Fibroblast of skin of scalp (primary cell): Measurements from ENCODE around the gene CALY.
A peak's percentile ranks its signal among the peaks of the same experiment; 100 is the strongest.

Source experiments
- DNase-seq: peaks from one replicate; pipeline ENCODE4 v3.0.0-alpha.2; 2013

CALY gene

DNA sequence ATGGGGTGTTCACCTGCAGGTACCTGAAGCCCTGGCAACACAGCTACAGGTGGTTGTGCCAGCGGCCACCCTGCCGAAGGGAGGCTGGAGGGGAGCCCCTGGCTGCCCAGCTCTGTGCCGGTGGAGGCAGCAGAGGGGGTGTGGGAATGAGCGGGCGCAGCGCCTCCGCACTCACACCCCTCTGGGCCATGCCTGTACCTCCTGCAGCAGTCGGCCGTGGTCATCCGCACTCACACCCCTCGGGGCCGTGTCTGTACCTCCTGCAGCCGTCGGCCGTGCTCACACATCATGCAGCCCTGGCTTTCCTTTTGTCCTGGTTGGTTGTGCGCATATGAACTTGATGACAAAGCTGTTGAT, 26.3 kb downstream of the CALY start:
- no peak for DNase-seq

- DNase-seq = no peak
Measured at GRCh38 chr10:133309720-133310398, 26.8 kb downstream of the CALY start.

- DNase-seq = peak; percentile 90
Measured at GRCh38 chr10:133309100-133309719, 27.5 kb downstream of the CALY start.

DNA sequence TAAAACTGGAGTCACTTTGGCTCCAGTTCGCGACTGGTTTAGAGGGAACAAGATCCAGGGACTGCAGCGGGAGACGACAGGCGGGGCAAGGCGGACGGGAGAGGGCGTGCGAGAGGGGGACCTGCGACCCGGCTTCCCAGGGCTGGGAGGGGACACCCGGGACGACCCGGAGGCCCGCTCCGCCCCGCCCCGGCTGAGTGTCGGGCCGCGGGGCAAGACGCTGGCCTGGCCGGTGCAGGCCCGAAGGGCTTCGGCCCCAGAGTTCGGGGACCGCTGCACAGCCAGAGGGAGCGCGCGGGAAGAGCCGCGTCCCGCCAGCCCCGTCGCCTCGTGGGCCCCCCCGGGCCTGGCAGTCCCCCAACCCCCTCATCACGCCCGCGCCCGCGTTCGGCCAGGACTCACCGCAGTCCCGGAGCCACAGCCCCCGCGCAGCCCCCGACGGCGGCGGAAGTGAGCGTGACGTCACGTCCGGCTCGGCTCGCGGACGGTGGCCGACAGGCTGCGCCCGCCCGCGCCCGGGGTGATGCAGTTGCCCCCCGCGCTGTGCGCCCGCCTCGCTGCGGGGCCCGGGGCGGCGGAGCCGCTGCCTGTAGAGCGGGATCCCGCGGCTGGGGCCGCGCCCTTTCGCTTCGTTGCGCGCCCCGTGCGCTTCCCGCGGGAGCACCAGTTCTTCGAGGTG, 28.1 kb downstream of the CALY start, which contains the start of the genes TUBGCP2 and ZNF511:
Gene TUBGCP2 (minus strand): TSS at position 452 of the 679 bp plus-strand sequence. CDS start 5,931 bp downstream, outside the sequence.
Gene ZNF511 (plus strand): TSS at position 494 of the 679 bp plus-strand sequence. CDS start 30 bp downstream, at position 524.
- peak; percentile 88 for DNase-seq

- peak; percentile 31 for DNase-seq
Measured at GRCh38 chr10:133307776-133308420, 28.8 kb downstream of the CALY start.

DNA sequence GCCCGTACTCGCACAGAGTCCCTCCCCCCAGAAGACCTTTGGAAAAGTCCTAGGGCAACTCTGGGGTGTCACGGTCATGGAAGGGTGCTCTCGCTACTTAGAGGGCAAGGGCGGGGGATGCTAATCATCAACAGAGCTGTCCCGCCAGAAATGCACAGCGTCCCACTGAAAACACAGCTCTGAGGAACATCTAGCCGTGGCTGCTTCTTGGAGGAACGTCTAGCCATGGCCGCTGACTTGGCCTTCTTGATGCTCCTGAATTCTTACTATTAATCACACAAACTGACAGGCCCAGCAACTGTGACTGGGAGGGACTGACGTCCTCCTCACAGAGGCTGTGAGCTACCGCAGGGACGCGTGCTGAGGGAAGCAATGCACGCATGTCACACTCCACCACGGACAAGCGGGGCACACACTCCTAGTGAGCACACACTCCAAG, 29.7 kb downstream of the CALY start:
- DNase-seq = no peak

- DNase-seq = no peak
Measured at GRCh38 chr10:133306097-133306476, 30.6 kb downstream of the CALY start.

DNA sequence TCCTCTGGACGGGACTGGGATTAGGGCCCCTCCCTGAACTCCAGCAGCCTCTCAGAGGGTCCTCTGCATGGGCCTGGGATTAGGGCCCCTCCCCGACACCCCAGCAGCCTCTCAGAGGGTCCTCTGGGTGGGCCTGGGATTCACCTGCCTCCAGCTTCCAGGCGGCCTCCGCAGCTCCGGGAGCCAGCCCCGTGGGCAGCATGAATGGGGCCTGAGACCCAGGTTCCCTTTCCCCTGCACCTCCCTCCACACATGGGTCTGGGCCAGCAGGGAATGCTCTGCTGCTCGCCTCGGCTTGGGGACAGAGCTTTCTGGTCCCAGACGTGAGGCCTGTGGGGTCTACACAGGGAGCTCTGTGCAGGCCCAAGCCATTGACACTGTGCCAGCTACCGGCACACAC, 33.5 kb downstream of the CALY start:
- no peak for DNase-seq

- DNase-seq = no peak
Measured at GRCh38 chr10:133302230-133302629, 34.5 kb downstream of the CALY start.

DNA sequence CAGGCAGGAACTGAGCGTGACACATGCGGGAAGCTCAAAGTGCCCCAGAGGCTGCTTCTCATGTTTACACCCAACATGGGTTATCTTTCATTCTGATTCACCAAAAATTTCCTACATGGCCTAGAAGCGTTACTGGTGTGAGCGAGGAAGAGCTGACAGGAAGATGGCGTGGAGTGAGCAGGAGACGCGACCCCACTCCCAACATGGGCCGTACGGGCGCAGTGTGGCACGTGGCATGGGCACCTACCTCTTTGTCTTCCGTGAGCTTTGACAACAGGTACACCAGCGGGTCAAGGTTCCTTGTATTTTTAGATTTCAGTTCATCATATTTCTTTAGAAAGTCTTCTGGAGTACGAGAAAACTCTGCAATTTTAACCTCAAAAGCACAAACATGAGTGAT, 37.0 kb downstream of the CALY start:
- DNase-seq = no peak

DNA sequence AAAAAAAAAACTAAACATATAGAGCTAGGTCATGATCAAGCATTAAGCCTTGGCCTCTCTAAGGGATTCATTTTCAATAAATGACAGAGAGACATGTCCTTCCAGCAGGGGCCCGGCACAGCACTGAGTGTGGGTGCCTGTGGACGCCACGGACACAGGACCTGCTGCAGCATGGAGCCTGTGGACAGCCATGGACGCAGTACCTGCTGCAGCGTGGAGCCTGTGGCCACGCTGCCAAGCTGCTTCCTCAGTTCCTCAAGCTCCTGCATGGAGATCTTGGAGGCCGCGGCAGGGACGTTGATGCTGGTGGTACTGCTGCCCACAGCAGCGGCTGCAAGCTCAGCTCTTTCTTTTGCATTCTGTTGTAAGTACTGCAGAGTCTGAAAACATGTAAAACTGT, 37.5 kb downstream of the CALY start:
- no peak for DNase-seq

DNA sequence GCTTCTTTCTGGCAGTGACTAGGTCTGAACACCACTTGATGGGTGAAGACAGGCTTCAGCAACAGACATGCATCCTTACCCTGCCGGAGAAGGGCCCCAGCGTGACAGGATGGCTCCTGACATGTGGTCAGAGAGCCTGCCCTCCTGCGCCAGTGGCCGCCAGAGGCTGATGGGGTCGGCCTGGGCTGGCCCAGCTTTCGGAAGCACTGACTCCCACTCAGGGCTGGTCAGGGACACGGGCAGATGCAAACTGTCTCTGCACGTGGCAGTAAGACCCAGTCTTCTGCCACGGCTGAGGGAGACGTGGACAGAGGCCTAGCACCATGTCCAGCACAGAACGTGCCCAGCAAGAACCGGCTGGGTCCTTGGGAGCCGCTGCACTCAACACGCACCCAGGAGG, 38.2 kb downstream of the CALY start:
- DNase-seq = no peak

DNA sequence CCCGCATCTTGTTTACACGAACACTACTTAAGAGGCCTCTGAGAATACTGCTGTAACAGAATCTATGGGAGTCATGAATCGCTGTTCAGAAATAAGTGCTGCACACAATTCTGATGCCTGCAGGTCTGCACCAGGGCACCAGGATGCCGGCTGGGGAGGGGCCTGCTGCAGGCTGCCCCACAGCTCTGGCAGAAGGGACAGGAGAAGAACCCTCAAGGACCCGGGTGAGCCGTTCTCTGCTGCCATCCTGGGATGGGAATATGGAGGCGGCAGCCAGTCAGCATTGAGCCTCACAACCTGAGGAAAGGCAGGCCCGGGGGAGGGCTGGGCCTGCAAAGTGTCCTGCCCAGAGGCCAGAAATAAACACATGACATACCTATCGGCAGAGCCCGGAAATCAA, 39.2 kb downstream of the CALY start:
- no peak for DNase-seq

- no peak for DNase-seq
Measured at GRCh38 chr10:133295426-133296320, 41.0 kb downstream of the CALY start.

DNA sequence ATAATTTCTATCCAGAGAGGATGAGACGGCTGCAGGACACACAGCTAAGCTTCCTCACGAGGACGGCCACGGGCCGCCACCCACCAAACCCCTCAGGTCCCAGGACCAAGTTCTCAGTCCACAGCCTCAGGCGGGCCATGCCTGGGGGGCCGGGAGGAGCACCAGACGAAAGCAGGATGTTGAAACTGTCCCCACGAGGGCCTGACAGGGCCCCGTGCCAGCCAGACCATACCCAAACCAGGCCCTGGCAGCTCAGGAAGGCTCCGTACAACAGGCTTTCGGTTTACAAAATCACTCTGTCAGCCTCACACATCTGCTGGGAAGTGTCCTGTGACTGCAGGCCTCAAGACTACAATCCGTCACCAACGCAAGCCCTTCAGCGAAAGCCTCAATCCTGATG, 42.5 kb downstream of the CALY start:
- DNase-seq = no peak

- no peak for DNase-seq
Measured at GRCh38 chr10:133293810-133294119, 42.9 kb downstream of the CALY start.

DNA sequence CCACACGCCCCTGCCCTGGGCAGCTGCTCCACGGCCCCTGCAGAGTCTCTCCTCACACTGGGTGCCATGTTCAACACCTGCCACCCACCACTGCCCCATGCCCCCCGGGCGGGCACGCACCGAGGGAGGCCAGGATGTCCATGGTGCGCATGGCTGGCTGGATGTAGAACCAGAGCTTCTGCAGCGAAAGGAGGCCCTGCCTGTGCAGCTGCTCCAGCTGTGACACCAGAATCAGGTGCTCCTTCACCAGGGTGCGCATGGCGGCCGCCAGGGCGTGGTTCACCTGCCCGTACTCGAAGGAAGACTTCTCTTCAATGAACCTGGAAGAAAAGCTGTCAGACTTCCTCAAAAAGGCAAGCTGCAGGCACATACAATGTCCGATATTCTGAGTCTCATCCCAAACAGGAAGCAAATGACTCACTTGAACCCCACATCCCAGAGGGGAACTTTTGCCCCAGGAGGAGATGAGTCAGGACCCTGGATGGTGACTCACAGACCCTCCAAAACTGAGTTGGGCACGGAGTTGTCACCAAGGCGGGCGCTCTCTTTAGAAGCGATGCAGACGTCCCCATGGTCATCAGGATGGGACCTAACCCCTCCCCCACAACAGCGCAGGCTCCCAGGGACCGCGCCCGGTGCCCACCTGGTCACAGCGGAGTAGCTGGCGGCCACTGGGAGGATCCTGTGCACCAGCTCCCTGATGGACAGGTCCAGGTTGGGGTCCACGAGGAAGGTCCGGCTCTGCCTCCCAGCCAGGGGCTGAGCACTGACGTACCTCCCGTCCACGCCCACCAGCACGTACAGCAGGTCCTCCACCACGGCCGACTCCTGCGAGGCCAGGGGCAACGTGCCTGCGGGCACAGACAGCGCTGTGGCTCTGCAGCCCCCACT, 43.5 kb downstream of the CALY start:
- peak; percentile 69 for DNase-seq

GRCh38 chr10:133289761-133290160, 46.9 kb downstream of the CALY start:
- no peak for DNase-seq

- DNase-seq = no peak
Measured at GRCh38 chr10:133287832-133288500, 48.7 kb downstream of the CALY start.

DNA sequence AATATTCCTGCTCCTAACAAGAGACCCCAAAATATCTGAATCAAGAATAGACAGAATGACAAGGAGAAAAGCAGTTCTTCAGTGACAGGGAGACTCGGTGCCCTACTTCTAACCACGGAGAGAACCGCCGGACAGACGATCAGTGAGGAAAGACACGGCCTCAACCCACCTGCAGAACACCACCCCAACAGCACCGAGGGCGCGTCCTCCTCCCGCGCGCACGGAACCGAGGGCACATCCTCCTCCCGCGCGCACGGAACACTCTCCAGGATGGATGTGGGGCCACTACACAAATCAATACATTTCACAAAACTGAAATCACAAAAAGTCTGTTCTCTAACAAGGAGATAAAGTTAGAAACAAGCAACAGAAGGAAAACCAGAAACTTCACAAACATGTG, 50.3 kb downstream of the CALY start:
- no peak for DNase-seq

- no peak for DNase-seq
Measured at GRCh38 chr10:133285217-133285616, 51.5 kb downstream of the CALY start.
